Ascending aorta (tissue), 2 donors: ENCODE data around the gene CCDC92B. TPM values are rescaled to one million over a fixed set of nuclear protein-coding genes. Genes with fewer than 3 reads are reported as not detected.

Experiments used
- DNase-seq, 2 donors: peaks; one replicate each; pipeline ENCODE4 v3.0.0-alpha.2; 2019; ENCODE audit warnings: low spot score in 2 of 2
- H3K27ac ChIP-seq, 2 donors: fragments of 200-600 bp; sonication (generic); one replicate each; pipeline ENCODE4 v1.5.1; 2016 to 2017; ENCODE audit warnings: mild to moderate bottlenecking in 1 of 2
- H3K27me3 ChIP-seq: fragments of 200-600 bp; sonication (generic); one replicate; pipeline ENCODE4 v1.5.1; 2017
- H3K36me3 ChIP-seq, 2 donors: fragments of 200-600 bp; sonication (generic); one replicate each; pipeline ENCODE4 v1.5.1; 2016
- H3K4me1 ChIP-seq, 2 donors: fragments of 200-600 bp; sonication (generic); one replicate each; pipeline ENCODE4 v1.5.1; 2016 to 2017; ENCODE audit warnings: mild to moderate bottlenecking in 1 of 2
- H3K4me3 ChIP-seq, 2 donors: fragments of 200-600 bp; sonication (generic); one replicate each; pipeline ENCODE4 v1.5.1; 2016 to 2017; ENCODE audit warnings: mild to moderate bottlenecking in 1 of 2
- H3K9me3 ChIP-seq, 2 donors: fragments of 200-600 bp; sonication (generic); one replicate each; pipeline ENCODE4 v1.5.1; 2016
- intact Hi-C: fragments of 100-400 bp; cut with DNase I; formaldehyde crosslinking; loops from one replicate; pipeline ENCODE4 v1.15.1; 2023
- total RNA-seq: library from RNA; depleted of rRNA; stranded (reverse); fragments of >200 nt; gene quantifications from one replicate; pipeline ENCODE4 v1.1.0, GENCODE V29; 2016
- TF ChIP-seq, protein P1 (sequence below), 3 experiments: fragments of 200-600 bp in 2 of 3; fragments of 450-650 bp in 1 of 3; sonication (generic) in 2 of 3; IDR thresholded peaks; one replicate each; pipeline ENCODE4 v1.5.1; 2016 to 2019; ENCODE audit warnings: antibody characterized with exemption in 3 of 3, mild to moderate bottlenecking in 1 of 3, moderate library complexity in 1 of 3

Gene CCDC92B
- total RNA-seq, 1 donor from 2014 or later = not detected

DNA sequence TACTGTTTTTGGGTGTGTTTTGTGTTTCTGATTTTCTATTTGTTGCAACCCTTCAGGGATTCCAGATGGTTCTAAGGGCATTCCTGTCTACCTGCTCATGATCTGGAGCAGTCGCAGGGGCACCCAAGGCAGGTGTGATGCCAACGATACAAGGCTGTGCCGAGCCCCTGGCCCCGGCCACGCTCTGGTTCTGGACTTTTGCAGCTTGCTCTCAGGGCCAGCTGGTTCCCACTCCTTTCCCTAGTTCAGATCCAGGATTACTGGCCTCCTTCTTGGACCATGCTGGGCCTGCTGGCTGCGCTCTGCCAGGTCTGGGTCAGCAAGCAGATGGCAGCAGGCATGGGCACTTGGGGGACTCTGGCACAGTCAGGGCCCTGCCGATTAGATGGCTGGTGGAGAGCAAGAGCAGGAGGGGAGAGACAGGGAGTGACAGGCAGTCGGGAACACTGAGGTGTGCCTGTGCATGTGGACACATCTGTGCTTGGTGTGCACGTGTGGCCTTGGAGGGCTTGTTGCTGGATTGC is 31.5 kb upstream of the CCDC92B start:
- no peak overlapping the region for H3K27ac ChIP-seq
- no peaks in the 10 kb centered on the region for H3K27me3 ChIP-seq

DNA sequence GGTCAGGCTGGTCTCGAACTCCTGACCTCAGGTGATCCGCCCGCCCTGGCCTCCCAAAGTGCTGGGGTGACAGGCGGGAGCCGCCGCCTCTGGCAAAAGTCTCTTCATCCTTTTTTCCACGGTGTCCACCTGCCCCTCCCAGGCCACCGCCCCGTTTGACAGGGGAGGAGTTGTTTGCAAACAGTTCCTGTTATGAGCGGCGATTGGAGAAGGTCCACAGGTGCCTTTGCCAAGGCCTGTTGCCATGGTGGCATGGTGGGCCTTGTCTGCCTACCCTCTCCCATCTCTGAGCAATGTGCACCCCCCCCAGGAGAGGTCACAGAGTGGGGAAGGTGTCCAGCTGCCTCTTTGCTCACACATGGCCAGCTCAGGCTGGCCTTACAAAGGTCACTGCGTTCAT is 30.8 kb upstream of the CCDC92B start:
- intact Hi-C loops = no loop called here
- no peaks in the 10 kb centered on the region for H3K9me3 ChIP-seq
- no peak for DNase-seq
- no peak overlapping the region for H3K4me3 ChIP-seq
- TF ChIP-seq, protein P1, sequence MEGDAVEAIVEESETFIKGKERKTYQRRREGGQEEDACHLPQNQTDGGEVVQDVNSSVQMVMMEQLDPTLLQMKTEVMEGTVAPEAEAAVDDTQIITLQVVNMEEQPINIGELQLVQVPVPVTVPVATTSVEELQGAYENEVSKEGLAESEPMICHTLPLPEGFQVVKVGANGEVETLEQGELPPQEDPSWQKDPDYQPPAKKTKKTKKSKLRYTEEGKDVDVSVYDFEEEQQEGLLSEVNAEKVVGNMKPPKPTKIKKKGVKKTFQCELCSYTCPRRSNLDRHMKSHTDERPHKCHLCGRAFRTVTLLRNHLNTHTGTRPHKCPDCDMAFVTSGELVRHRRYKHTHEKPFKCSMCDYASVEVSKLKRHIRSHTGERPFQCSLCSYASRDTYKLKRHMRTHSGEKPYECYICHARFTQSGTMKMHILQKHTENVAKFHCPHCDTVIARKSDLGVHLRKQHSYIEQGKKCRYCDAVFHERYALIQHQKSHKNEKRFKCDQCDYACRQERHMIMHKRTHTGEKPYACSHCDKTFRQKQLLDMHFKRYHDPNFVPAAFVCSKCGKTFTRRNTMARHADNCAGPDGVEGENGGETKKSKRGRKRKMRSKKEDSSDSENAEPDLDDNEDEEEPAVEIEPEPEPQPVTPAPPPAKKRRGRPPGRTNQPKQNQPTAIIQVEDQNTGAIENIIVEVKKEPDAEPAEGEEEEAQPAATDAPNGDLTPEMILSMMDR (IDR thresholded peaks at IDR 0.05) = no peak
- no peaks in the 10 kb centered on the region for H3K4me1 ChIP-seq
- no peaks in the 10 kb centered on the region for H3K36me3 ChIP-seq
- no peaks in the 10 kb centered on the region for H3K27me3 ChIP-seq
- no peak overlapping the region for H3K27ac ChIP-seq

More for the DNA sequence above, 31.5 kb upstream of the CCDC92B start:
- Histone ChIP-seq H3K9me3 (no peaks in the 10 kb centered on the region), H3K36me3 (no peaks in the 10 kb centered on the region), H3K4me3 (no peak overlapping the region), H3K4me1 (no peaks in the 10 kb centered on the region)
- no peak for DNase-seq
- intact Hi-C loops = no loop called here
- TF ChIP-seq, protein P1 (IDR thresholded peaks at IDR 0.05) = no peak

DNA sequence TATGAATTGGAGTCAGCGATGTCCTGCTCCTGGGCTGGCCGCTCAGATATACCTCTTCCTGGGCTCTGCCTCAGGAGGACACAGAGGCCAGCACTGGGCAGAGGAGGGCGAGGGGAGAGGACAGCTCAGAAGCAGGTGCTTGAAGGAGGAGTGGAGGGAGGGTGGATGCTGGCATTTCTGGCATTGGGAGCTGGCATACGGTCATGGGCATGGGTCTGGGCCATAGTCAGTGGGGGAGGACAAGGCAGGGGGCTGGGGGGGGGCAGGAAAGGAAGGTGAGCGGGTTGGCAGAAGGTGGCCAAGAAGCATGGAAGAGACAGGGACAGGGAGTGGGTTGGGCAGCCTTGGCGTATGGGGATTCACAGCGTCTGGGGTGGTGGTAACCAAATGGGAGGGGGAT is 30.1 kb upstream of the CCDC92B start:
- H3K36me3 ChIP-seq = no peaks in the 10 kb centered on the region
- H3K9me3 ChIP-seq = no peaks in the 10 kb centered on the region
- H3K4me1 ChIP-seq = no peaks in the 10 kb centered on the region
- no peaks in the 10 kb centered on the region for H3K27me3 ChIP-seq
- H3K4me3 ChIP-seq = no peak overlapping the region
- DNase-seq = no peak
- H3K27ac ChIP-seq = no peak overlapping the region
- TF ChIP-seq, protein P1 (IDR thresholded peaks at IDR 0.05) = no peak
- intact Hi-C loops = no loop called here

DNA sequence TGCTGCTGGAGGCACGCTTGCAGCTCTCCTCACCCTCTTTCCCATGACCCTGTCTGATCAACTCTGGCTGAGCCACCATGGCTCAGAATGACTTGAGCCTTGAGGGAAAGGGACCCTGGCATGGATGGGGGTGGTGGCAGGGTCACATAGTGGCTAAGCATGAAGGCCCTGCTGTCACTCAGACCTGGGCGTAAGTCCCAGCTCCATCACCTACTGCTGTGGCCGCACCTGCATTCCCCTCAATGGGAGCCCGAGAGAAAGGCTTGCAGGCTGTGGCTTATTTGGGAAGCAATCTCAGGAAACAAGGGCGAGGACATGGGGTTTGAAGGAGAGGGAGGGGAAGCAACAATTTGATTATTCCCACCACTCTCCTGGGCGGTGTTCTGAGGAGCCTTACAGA is 29.0 kb upstream of the CCDC92B start:
- Histone ChIP-seq H3K4me1 (no peaks in the 10 kb centered on the region), H3K36me3 (no peaks in the 10 kb centered on the region), H3K4me3 (no peak overlapping the region), H3K27ac (no peak overlapping the region), H3K9me3 (no peaks in the 10 kb centered on the region), H3K27me3 (no peaks in the 10 kb centered on the region)
- intact Hi-C loops = no loop called here
- TF ChIP-seq, protein P1 (IDR thresholded peaks at IDR 0.05) = no peak
- DNase-seq = no peak

DNA sequence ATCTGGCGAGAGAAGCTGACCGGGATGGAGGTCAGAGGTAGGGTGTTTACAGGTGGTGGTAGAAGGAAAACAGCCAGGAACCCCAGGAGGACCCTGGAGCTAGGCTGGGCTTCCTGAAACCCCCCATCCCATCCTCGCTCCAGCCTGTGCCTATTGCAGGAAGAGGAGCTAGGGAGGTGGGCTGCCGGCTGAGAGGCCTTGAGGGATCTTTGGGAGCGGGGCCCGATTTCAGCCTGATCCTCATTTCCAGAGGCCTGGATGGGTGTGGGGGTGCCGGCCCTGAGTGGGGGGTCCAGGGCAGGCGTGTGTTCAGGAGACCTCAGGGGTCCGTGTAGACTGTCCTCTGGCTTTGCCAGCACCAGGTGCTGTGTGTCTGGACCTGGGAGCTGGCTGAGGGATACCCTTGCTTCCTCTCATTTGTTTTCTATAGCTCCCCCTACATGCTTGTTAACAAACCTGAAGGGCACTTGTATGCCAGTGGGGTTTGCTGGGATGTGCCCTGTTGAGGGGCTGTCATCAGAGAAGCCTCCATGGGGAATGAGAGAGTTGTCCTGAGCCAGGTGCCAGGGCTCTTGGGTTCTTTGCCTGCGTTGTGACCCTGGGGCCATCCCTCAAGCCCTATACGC is 27.9 kb upstream of the CCDC92B start:
- Histone ChIP-seq H3K27me3 (no peaks in the 10 kb centered on the region), H3K4me1 (no peaks in the 10 kb centered on the region), H3K9me3 (no peaks in the 10 kb centered on the region), H3K4me3 (no peak overlapping the region), H3K27ac (no peak overlapping the region), H3K36me3 (no peaks in the 10 kb centered on the region)
- TF ChIP-seq, protein P1 (IDR thresholded peaks at IDR 0.05) = no peak
- intact Hi-C loops = no loop called here
- DNase-seq = no peak
